OCI-LY7 (cell line): Measurements from ENCODE around the gene PC. TPM values are rescaled to one million over a fixed set of nuclear protein-coding genes. Genes with fewer than 3 reads are reported as not detected.
"Not testable (repeated sequence)": the region's sequence is repeated elsewhere in the genome, so short reads cannot be mapped to it uniquely, and the experiment has no call there.

Experiments used
- BruUV-seq: library from RNA; stranded (reverse); fragments of 400-500 nt; replicated peaks from 2 replicates; lab custom pipeline; 2021; lab: Mats Ljungman, UMichigan
- CTCF ChIA-PET: fragments of 300-600 bp; sonication (Branson Sonifier 250); formaldehyde crosslinking; loops from one replicate; lab custom pipeline; 2022; ENCODE audit warnings: antibody characterized with exemption; ENCODE audit not compliant: unreplicated experiment; lab: Charles Lee
- POLR2A ChIA-PET: fragments of 300-600 bp; sonication (Branson Sonifier 250); formaldehyde crosslinking; loops from one replicate; lab custom pipeline; 2022; ENCODE audit warnings: antibody characterized with exemption; lab: Charles Lee
- DNase-seq: peaks from one replicate; pipeline ENCODE4 v3.0.0-alpha.2; 2015; ENCODE audit warnings: low spot score
- H2AFZ ChIP-seq: fragments of 200-600 bp; sonication (generic), shearing (Covaris generic); 2 replicates; pipeline ENCODE4 v1.6.1; 2014; ENCODE audit warnings: mild to moderate bottlenecking, antibody characterized with exemption, low read length, moderate library complexity
- H3K27ac ChIP-seq: fragments of 200-600 bp; sonication (generic); 2 replicates; pipeline ENCODE4 v1.5.1; 2014; ENCODE audit warnings: mixed run types, low read depth, mild to moderate bottlenecking, moderate library complexity, low read length, inconsistent platforms; ENCODE audit not compliant: poor library complexity, severe bottlenecking
- H3K36me3 ChIP-seq: fragments of 200-600 bp; sonication (generic); 2 replicates; pipeline ENCODE4 v1.6.1; 2014; ENCODE audit warnings: mild to moderate bottlenecking, antibody characterized with exemption, low read length, moderate library complexity, mixed read lengths; ENCODE audit not compliant: insufficient read depth
- H3K4me1 ChIP-seq: fragments of 200-600 bp; sonication (generic); 2 replicates; pipeline ENCODE4 v1.5.1; 2014; ENCODE audit warnings: mild to moderate bottlenecking, low read length; ENCODE audit not compliant: insufficient read depth, poor library complexity, severe bottlenecking
- H3K4me2 ChIP-seq: fragments of 200-600 bp; sonication (generic); 2 replicates; pipeline ENCODE4 v1.6.1; 2014; ENCODE audit warnings: mild to moderate bottlenecking, low read length
- H3K4me3 ChIP-seq: fragments of 200-600 bp; sonication (generic); 2 replicates; pipeline ENCODE4 v1.5.1; 2014; ENCODE audit warnings: mild to moderate bottlenecking, low read depth, low read length; ENCODE audit not compliant: poor library complexity, severe bottlenecking
- H3K79me2 ChIP-seq: fragments of 200-600 bp; sonication (generic); 2 replicates; pipeline ENCODE4 v1.6.1; 2016; ENCODE audit warnings: low read depth, mild to moderate bottlenecking, low read length, moderate library complexity, mixed read lengths; ENCODE audit not compliant: insufficient read depth
- H3K9me2 ChIP-seq: fragments of 200-600 bp; sonication (generic); 2 replicates; pipeline ENCODE4 v1.6.1; 2016; ENCODE audit warnings: mild to moderate bottlenecking, low read length, mixed read lengths; ENCODE audit not compliant: insufficient read depth
- H3K9me3 ChIP-seq: fragments of 200-600 bp; sonication (generic); 2 replicates; pipeline ENCODE4 v1.6.1; 2014; ENCODE audit warnings: mild to moderate bottlenecking, mixed run types, low read length, mixed read lengths
- H4K20me1 ChIP-seq: fragments of 200-600 bp; sonication (generic); 2 replicates; pipeline ENCODE4 v1.6.1; 2014; ENCODE audit warnings: mild to moderate bottlenecking, antibody characterized with exemption, low read length, moderate library complexity, mixed read lengths; ENCODE audit not compliant: insufficient read depth
- CTCF ChIP-seq: fragments of 200-600 bp; sonication (generic); conservative IDR thresholded peaks from 2 replicates; pipeline ENCODE4 v1.5.1; 2014; ENCODE audit warnings: mild to moderate bottlenecking, antibody characterized with exemption, low read length, moderate library complexity, mixed read lengths
- EZH2phosphoT487 ChIP-seq: fragments of 200-600 bp; sonication (generic); IDR thresholded peaks from 2 replicates; pipeline ENCODE4 v1.6.1; 2018; ENCODE audit warnings: low read depth, borderline replicate concordance, mild to moderate bottlenecking, mixed run types, antibody characterized with exemption, low read length, moderate library complexity, mixed read lengths
- intact Hi-C: fragments of 100-400 bp; cut with micrococcal nuclease; formaldehyde crosslinking; loops from one replicate; pipeline ENCODE4 v1.10.0; 2022; ENCODE audit not compliant: unreplicated experiment
- total RNA-seq, 2 experiments: library from RNA; depleted of rRNA in 1 of 2; stranded (reverse); fragments of >200 nt in 1 of 2; shearing (Covaris generic) in 1 of 2; gene quantifications; 2 replicates each; pipeline ENCODE4 v1.2.3, GENCODE V29; 2014 to 2022

The PC gene
- total RNA-seq, 2 experiments from 2014 or later: 10.4 to 12.7 TPM

DNA sequence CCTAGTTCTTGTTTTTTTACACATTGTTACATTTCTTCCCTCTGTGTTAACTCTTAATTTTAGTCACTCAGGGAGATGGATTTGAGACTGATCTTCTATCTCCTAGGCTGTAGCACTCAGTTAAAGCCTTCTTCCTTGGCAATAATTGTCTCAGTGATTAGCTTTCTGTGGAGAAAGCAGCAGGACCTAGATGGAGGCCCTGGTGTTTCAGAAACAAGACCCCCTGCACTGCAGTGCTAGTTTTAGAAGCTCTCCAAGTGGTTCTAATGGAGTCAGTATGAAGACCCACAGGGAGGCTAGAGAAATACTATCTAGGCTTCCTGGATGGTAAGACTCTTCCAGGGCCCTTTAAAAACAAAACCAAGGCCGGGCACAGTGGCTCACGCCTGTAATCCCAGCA, 4.1 kb upstream of the PC start:
- BruUV-seq: no TSS peak
- Histone ChIP-seq H3K27ac (no peak overlapping the region), H3K9me2 (no peaks in the 10 kb centered on the region), H3K36me3 (no peaks in the 10 kb centered on the region), H3K4me1 (peaks cover 12% of the 10 kb centered on the region), H2AFZ (no peak overlapping the region), H3K4me3 (no peak overlapping the region), H3K9me3 (no peaks in the 10 kb centered on the region; the same call in 1 of the 2 replicates), H3K79me2 (no peaks in the 10 kb centered on the region), H3K4me2 (no peak overlapping the region), H4K20me1 (no peaks in the 10 kb centered on the region)
- no peak for DNase-seq
- CTCF ChIA-PET: no interaction called here
- POLR2A ChIA-PET: interaction anchor here (0.7 kb wide), 1 partner anchor 1744 kb away, joined by 4 read pairs; no protein-coding TSS in a partner anchor
- no peak for TF ChIP-seq EZH2phosphoT487
- TF ChIP-seq CTCF: no peak
- intact Hi-C loops: no loop called here

GRCh38 chr11:66961691-66962213, 3.6 kb upstream of the PC start:
- H3K9me3 ChIP-seq, H3K36me3 ChIP-seq, H3K27ac ChIP-seq, BruUV-seq, H3K4me2 ChIP-seq, POLR2A ChIA-PET, H3K9me2 ChIP-seq, H4K20me1 ChIP-seq, CTCF ChIA-PET, DNase-seq, H2AFZ ChIP-seq, H3K79me2 ChIP-seq, intact Hi-C loops, H3K4me3 ChIP-seq: not testable (repeated sequence)
- H3K4me1 ChIP-seq: peaks cover 13% of the 10 kb centered on the region

DNA sequence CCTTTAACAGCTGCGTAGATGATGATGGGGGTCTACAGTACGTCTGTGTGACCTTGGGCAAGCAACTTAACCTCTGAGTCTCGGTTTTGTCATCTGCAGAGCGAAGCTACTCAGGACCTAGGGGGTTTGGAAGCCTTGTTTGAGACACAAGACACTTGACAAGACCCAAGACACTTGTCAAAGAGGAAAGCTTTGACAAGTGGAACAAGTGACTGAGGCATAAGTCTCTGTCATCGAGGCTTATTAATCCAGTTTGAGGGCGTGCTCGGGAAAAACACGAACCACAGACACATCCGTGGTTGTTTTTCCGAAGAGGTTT, 732 bp upstream of the PC start:
- Histone ChIP-seq H3K9me3 (no peaks in the 10 kb centered on the region; the same call in 1 of the 2 replicates), H4K20me1 (no peaks in the 10 kb centered on the region), H3K36me3 (no peaks in the 10 kb centered on the region), H3K9me2 (no peaks in the 10 kb centered on the region), H3K4me1 (peaks cover 13% of the 10 kb centered on the region), H3K4me3 (peak overlapping the region; percentile 61), H3K79me2 (no peaks in the 10 kb centered on the region), H3K27ac (no peak overlapping the region), H3K4me2 (peak overlapping the region; percentile 45), H2AFZ (peak overlapping the region; percentile 76)
- TF ChIP-seq CTCF: no peak
- no peak for TF ChIP-seq EZH2phosphoT487
- intact Hi-C loops: no loop called here
- no TSS peak for BruUV-seq
- ChIA-PET POLR2A (no interaction called here), CTCF (interaction anchor here (0.5 kb wide), 1 partner anchor 63 kb away, joined by 6 read pairs; no protein-coding TSS in a partner anchor)
- no peak for DNase-seq
